ENCODE results near the gene CHAD. TPM values are rescaled to one million over a fixed set of nuclear protein-coding genes. Genes with fewer than 3 reads are reported as not detected.

CHAD gene
- total RNA-seq, 1 donor from 2014 or later = not detected

DNA sequence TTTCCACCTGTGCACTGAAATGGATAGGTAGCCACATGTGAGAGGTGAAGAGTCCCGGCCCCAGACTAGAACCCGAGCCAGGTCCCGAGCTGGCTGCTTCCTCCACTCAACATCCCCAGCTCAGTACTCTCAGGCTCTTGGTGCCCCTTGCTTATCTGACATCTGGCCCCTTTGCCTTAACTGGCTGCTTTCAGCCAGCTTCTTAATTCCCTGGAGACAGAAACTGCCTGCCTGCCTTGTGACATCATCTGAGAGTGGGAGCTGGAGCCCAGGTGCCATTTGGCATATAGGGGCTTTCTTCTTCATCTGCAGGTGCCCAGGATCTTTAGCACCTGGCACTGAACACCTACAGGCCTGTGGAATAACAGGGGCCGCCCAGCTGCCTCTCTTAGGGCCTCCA, 8.9 kb downstream of the CHAD start:
- no peak for DNase-seq (ENCODE audit: low read depth)

DNA sequence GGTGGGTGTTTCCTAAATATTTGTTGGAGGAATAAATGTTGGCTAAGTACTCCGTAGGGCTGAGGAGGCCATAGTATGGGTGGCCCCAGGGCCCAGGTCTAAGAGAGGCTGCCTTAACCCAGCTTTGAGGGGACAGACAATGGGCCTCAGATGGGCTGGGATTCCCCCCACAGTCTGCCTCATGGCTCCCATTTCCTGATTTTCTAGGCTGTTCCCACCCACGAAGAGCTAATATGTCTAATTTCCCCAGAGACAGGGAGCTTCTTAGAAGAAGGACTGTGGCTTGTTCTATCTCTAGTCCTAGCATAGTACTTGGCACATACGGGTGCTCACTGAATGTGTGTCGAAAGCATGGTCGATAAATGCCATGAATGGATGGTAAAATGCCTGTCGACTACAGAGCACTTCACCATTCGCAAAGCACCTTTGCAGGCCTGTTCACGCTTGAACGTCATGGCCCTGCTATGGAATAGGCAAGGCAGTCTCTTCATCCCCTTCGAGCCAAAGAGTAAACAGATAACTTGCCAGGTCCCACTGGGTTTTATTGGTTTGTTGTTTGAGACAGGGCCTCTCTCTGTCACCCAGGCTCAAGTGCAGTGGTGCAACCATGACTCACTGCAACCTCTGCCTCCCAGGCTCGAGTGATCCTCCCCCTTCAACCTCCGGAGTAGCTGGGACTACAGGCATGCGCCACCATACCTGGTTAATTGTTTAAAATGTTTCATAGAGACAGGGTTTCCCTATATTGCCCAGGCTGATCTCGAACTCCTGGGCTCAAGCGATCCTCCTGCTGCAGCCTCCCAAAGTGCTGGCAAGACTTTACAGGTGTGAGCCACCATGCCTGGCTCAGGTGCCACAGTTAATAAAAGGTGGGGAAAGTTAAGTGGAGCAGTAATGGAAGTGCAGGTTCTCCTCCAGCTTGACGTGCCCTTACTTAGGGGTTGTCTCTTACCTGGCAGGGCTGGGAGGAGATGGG, 9.7 kb downstream of the CHAD start:
- DNase-seq (ENCODE audit: low read depth) = no peak

DNA sequence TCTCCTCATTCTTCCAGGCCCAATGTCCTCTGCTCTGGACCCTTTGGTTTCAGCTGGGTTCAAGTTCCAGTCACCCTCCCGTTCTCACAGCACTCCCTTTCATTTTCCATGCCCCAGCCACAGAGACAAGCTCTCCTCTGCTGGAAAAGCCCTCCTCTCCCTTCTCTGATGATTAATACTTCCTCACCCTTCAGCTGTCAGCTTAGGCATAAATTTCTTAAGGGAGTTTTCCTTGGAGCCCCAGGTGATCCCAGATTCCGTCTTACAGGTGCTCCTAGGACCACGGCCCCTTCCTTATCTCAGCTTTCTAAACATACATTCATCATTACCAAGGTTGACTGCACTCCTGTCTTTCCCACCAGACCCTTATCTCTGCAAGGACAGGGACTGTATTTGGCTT, 10.4 kb downstream of the CHAD start:
- no peak for DNase-seq (ENCODE audit: low read depth)

DNA sequence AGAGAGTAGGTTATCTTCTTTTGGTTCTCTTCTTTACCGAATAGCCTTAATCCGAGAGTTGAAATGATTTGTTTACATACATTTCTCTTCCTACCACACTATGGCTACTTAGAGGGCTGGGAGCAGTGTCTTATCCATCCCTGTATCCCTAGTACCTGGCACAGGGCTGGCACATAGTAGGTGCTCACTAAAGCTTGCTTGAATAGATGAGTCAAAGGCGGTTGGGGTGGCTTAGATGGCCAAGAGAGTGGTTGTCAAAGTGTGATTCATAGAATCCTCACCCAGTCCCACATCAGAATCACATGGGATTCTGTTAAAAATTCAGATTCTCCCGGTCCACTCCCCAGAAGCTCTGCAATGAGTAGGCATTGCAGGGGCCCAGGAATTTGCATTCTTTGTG, 11.1 kb downstream of the CHAD start:
- no peak for DNase-seq (ENCODE audit: low read depth)

DNA sequence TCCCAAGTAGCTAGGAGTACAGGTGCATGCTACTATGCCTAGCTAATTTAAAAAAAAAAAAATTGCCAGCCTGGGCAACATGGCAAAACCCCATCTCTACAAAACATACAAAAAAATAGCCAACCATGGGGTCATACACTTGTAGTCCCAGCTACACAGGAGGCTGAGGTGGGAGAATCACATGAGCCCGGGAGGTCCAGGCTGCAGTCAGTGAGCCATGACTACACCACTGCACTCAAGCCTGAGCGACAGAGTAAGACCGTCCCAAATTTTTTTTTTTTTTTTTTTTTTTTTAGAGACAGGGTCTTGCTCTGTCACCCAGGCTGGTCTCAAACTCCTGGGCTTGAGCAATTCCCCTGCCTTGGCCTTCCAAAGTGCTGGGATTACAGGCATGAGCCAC, 14.8 kb downstream of the CHAD start:
- no peak for DNase-seq (ENCODE audit: low read depth)

DNA sequence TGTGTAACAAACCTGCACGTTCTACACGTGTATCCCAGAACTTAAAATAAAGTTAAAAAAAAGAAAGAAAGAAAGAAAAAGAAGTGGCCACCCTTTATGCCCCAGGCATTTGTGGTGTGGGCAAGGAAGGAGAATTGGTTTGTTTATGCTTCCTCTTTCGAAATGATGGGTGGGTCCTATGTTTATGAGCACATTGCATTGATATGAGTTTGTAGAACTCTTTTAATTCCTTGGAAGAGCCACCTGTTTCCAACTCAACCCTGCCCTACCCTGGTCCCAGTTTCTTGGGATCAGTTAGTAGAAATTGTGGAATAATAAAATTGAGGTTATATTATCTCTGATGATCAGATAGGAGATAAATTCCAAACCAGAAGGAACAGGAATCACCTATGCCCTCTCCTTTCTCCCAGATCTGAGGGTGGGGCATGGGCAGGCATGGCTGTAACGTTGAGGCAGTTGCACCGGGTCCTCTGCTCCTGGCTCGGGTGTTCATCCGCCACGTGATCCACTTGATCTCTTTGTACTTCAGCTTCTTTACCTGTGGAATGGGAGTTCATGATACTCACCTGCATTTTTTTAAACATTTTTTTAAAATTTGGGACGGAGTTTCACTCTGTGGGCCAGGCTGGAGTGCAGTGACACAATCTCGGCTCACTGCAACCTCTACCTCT, 15.9 kb downstream of the CHAD start:
- DNase-seq (ENCODE audit: low read depth) = no peak

DNA sequence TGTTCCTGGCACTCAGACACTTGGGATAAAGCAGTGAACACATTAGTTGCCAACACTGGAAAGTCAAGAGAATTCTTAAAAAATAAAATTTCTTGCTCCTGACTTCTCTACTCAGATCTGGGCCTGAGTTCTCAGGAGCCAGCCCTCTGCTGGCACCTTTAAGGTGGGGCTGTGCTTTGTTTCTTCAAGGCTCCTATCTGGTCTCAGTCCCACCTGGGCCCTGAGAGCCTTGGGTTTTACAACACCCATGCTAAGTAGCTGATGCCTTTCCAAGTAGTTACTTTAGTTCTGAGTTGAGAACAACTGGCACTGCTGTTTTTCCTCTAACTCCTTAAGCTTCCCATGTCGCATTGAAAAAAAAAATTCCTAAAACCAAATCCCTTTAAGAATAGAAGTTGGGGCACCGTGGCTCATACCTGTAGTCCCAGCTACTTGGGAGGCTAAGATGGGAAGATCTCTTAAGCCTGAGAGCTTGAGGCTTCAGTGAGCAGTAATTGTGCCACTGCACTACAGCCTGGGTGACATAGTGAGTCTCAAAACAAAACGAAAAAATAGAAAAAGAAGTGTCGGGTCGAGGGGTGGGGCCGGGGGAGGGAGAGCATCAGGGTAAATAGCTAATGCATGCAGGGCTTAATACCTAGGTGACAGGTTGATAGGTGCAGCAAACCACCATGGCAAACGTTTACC, 16.6 kb downstream of the CHAD start:
- DNase-seq (ENCODE audit: low read depth) = no peak

DNA sequence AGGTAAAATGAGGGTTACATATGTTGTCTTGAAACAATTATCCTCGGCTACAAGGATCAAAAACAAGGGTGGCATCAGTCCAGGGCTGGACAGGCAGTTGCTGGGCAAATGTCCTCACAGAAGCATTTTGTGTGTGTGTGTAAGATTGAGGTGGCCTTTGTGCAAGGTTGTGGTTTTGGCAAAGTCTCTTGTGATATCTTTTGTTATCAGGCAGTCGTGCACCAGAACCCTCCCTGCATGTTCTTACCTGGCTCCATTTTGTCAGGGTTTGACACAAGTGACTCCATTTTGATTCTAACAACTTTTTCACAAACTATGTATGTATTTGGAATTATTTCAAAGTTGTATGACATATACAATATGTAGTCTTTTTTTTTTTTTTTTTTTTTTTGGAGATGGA, 20.0 kb downstream of the CHAD start:
- DNase-seq (ENCODE audit: low read depth) = no peak

DNA sequence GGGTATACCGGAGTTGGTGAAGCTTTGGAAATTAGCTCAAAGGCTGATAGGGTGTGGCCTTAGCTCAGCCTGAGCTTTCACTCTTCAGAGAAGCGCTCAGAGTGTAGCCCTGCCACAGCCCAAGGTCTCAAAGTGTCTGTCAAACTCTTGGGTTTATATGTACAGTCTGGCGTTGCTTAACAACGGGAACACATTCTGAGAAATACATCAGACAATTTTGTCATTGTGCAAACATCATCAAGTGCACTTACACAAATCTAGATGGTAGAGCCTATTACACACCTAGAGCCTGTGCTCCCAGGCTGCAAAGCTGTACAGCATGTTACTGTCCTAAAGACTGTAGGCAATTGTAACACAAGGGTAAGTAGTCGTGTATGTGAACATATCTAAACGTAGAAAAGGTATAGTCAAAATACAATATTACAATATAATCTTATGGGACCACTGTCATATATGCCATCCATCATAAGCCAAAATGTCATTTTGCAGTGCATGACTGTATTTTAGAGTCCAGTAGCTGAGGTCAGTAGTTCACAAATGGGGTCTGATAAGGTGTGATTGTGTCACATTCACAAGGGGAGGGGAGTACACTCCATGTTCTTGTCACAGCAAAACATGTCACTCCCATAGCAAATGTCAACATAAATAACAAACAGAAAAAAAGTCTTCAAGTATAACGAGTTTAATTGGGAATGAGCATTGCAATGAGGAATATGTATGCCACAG, 20.6 kb downstream of the CHAD start:
- no peak for DNase-seq (ENCODE audit: low read depth)

DNA sequence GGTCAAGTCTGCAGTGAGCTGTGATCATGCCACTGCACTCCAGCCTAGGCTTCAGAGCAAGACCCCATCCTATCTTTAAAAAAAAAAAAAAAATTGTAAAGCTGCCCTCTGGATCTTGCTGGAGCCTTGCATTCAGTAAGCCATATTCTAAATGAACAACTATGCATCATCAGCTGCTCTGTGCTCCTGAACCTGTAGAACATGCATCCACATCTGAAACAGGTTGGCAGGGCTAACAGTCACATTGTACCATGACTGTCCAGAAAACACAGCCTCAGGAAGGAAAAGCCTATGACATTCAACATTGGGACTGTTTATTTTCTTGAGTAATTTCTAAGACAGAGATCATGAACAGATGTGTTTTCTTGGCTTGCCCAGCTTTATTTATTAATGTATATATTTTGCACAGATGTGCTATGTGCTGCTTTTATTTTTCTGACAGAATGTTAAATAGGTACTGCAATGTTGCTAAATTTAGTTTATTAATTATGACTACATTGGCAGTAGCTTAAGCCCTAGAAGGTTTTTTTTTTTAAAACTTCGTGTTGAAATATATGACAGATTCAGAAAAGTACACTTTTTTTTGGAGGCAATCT, 22.9 kb downstream of the CHAD start:
- no peak for DNase-seq (ENCODE audit: low read depth)

DNA sequence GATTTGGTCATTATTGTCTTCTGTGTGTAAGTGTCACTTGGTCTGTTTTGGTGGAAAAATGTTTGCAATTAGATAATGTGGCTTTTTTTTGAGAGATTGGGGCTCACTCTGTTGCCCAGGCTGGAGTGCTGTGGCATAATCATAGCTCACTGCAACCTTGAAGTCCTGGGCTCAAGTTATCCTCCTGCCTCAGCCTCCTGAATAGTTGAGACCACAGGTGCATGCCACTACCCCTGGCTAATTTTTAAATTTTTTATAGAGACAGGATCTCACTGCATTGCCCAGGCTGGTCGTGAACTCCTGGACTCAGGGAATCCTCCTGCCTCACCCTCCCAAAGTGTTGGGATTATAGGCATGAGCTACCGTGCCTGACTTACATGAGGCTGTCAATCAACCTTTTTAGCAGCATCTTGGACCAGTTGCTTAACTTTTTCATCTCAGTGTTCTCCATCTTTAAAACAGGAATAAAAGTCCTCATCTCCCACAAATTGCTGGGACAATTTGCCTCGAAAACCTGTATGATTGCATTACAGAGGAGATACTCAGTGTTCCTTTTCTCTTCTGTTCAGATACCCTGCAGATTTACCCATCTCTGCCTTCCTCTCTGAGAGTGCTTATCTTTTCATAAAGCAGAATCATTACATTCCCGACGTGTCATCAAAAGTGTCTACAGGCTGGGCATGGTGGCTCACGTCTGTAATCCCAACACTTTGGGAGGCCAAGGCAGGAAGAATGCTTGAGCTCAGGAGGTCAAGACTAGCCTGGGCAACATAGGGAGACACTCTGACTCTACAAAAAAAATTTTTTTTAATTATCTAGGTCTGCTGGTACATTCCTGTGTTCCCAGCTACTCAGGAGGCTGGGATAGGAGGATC, 23.6 kb downstream of the CHAD start:
- no peak for DNase-seq (ENCODE audit: low read depth)

DNA sequence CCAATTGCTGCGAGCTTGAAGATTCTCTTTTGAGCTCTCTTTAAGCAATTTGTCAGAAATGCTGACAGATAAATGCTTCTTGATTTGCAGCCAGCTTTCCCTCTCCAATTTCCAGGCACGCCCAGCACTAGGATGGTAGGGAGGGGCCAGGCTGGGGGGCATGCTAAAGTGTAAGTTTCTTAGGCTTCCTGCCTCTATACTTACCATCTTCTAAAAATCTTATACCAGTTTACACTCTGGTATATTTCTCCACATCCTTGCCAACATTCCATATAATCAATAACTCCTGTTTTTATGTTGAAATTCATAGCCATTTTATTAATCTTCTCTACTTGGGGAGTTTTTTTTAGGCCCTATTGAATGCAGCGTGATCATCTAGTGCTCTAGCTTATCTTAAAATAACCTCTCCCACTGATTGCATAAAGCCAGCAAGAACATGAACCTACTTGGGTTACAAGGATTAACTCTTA, 25.1 kb downstream of the CHAD start:
- DNase-seq (ENCODE audit: low read depth) = peak; percentile 75

DNA sequence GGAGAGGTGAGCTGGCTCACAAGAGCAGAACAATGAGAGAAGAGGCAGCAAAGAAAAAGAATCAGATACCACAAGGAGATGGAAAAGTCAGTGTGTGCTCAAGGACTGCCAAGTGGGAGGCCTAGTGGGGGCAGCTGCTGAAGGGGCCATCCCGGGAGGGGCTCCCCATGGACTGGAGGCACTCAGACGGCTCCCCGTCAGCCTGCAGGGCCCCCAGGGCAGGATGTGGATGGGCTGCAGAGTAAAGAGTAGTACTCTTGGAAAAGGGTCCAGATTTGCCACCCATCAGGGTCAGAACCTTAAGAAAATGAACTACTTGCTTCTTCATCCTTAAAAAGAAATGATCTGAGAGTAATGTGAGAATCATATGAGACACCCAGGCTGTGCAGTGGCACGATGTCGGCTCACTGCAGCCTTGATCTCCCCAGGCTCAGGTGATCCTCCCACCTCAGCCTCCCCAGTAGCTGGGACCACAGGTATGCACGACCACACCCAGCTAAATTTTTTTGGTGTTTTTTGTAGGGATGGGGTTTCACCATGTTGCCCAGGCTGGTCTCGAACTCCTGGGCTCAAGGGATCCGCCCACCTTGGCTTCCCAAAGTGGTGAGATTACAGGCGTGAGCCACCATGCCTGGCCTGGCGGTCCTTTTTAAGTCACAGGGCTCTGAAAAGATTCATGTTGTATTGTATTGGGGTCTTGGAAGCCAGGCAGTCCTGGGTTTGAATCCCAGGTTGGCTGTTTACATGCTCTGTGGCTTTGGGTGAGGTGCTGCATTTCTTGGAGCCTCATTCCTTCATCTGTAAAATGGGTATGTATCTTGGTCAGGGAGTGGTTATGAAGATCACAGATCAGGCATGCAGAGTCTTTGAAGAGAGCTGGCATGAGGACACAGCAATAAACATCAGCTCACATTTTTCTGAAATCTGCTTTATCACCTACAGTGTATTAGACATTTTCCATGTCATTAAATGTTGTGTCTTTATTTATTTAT, 27.5 kb downstream of the CHAD start:
- no peak for DNase-seq (ENCODE audit: low read depth)

DNA sequence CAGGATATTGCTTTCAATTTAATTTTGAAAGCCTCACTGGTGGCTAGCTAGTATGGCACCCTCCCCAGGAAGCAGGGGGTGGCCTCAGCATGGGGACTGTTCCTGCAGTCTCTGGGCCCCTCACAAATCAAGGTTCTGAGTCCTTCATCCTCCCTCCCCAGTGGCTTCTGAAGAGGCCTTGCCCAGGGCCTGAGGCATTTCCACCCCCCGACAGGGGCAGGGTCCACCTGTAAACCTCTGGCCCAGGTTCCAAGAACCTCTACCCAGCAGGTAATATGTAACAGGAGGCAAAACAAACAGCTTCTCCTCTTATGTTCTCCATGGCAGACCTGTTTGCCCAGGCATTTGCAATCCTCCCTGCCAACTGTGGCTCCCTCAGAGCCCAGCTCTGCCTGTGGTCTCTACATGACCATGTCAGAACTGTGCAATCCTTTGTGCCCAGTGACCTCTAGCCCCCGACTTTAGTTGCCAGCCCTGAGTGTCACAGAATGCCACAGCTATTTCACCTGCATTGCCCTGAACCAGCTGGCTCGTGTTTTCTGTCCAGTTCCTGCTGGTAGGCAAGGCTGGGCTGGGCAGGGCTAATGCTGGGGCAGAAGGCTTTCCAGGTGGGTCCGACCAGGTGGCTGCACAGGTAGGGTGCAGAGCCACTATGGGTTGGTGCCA, 28.4 kb downstream of the CHAD start:
- DNase-seq (ENCODE audit: low read depth) = peak; percentile 58

DNA sequence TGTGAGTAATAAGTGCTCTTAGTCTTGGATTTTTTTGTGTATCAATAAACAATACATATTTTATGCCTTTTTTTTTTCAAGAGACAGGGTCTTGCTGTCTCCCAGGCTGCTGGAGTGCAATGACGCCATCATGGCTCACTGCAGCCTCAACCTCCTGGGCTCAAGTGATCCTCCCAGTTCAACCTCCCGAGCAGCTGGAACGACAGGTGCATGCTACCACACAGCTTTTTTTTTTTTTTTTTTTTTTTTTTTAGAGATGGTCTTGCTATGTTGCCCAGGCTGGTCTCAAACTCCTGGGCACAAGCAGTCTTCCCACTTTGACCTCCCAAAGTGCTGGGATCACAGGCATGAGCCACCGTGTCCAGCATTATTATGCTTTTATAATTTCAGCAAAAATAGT, 29.7 kb downstream of the CHAD start:
- peak; percentile 44 for DNase-seq (ENCODE audit: low read depth)

DNA sequence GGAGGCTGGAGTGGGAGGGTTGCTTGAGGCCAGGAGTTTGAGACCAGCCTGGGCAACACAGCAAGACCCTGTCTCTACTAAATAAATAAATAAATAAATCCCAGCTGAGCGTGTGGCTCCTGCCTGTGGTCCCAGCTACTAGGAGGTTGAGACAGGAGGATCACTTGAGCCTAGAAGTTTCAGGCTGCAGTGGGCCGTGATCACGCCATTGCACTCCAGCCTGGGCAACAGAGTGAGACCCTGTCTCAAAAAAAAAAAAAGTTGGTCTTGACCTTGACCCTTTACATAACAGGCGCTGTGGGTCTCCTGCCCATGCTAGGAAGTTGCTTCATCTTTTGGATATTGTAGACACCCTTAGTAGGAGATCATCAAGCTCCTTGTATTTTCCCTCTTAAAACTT, 31.3 kb downstream of the CHAD start:
- DNase-seq (ENCODE audit: low read depth) = no peak

DNA sequence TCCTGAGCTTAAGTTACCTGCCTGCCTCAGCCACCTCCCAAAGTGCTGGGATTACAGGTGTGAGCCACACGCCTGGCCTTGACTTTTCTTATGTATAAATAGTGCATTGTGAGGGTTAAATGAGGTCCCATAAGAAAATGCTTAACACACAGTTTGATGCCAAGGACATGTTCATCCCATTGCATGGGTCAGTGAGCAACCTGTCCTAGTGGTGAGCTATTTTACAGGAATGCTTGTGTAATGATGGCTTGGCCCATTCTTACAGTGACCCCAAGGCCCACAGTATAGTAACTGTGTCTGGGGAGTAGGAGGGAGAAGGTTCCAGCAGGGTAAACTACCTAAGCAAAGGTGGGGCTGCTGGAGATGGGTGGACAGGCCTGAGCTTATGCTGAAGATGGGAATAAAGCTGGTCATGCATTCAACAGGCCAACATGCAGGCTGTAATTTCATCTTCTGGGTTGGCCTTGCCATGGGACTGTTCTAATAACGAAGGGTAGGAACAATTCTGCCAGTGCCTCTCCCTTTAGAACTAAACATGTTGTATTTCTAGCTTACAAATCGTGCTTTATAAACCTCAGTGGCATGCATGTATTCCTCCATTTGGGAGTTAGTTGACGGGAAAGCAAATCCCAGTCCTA, 36.4 kb downstream of the CHAD start:
- DNase-seq (ENCODE audit: low read depth) = no peak
